ENCODE data around the gene RHOBTB3. TPM values are rescaled to one million over a fixed set of nuclear protein-coding genes. Genes with fewer than 3 reads are reported as not detected.

Gene RHOBTB3
- total and polyA plus RNA-seq, 5 donors, result 32.7 to 115 (median 102) TPM

GRCh38 chr5:95759005-95759404, 27.9 kb downstream of the RHOBTB3 start:
- intact Hi-C loops (cut with DNase I), result no loop called here
- peak; percentile 45 to 48 for ATAC-seq
- WGBS, result 90% methylated on average over 10 of the region's 10 CpGs
- Histone ChIP-seq H3K4me3 (ENCODE audit: low read length) (no peak overlapping the region), H3K4me1 (ENCODE audit: control insufficient read depth, insufficient read depth, low read length) (peaks cover 7% of the 10 kb centered on the region), H3K27me3 (ENCODE audit: control insufficient read depth, insufficient read depth) (no peaks in the 10 kb centered on the region), H3K27ac (ENCODE audit: low read length) (no peak overlapping the region), H3K9me3 (ENCODE audit: control insufficient read depth, low read length) (no peaks in the 10 kb centered on the region)
- no peak for DNase-seq

GRCh38 chr5:95759634-95760033, 28.5 kb downstream of the RHOBTB3 start:
- intact Hi-C loops (cut with DNase I), result no loop called here
- ATAC-seq (no peak), DNase-seq (no peak)
- Histone ChIP-seq H3K27ac (ENCODE audit: low read length) (no peak overlapping the region), H3K9me3 (ENCODE audit: control insufficient read depth, low read length) (no peaks in the 10 kb centered on the region), H3K4me1 (ENCODE audit: control insufficient read depth, insufficient read depth, low read length) (peaks cover 7% of the 10 kb centered on the region), H3K27me3 (ENCODE audit: control insufficient read depth, insufficient read depth) (no peaks in the 10 kb centered on the region), H3K4me3 (ENCODE audit: low read length) (no peak overlapping the region)
- WGBS, result 39% methylated on average over 2 of the region's 2 CpGs

- Histone ChIP-seq H3K4me3 (ENCODE audit: low read length) (no peak overlapping the region), H3K9me3 (ENCODE audit: control insufficient read depth, low read length) (no peaks in the 10 kb centered on the region), H3K27me3 (ENCODE audit: control insufficient read depth, insufficient read depth) (no peaks in the 10 kb centered on the region), H3K4me1 (ENCODE audit: control insufficient read depth, insufficient read depth, low read length) (peaks cover 7% of the 10 kb centered on the region), H3K27ac (ENCODE audit: low read length) (no peak overlapping the region)
- ATAC-seq, result peak in 1 of 2 donors; percentile 42
- 65% methylated on average over 3 of the region's 3 CpGs for WGBS
- intact Hi-C loops (cut with DNase I), result no loop called here
- DNase-seq, result no peak
These were observed 29.4 kb downstream of the RHOBTB3 start for GRCh38 chr5:95760273-95761191.

GRCh38 chr5:95761771-95762651, 30.9 kb downstream of the RHOBTB3 start:
- Histone ChIP-seq H3K27ac (ENCODE audit: low read length) (no peak overlapping the region), H3K27me3 (ENCODE audit: control insufficient read depth, insufficient read depth) (no peaks in the 10 kb centered on the region), H3K4me3 (ENCODE audit: low read length) (no peak overlapping the region), H3K4me1 (ENCODE audit: control insufficient read depth, insufficient read depth, low read length) (peaks cover 7% of the 10 kb centered on the region), H3K9me3 (ENCODE audit: control insufficient read depth, low read length) (no peaks in the 10 kb centered on the region)
- ATAC-seq, result no peak
- DNase-seq, result no peak
- intact Hi-C loops (cut with DNase I), result no loop called here
- WGBS, result 94% methylated on average over 1 of the region's 1 CpG

GRCh38 chr5:95762652-95763041, 31.5 kb downstream of the RHOBTB3 start:
- Histone ChIP-seq H3K9me3 (ENCODE audit: control insufficient read depth, low read length) (no peaks in the 10 kb centered on the region), H3K27ac (ENCODE audit: low read length) (no peak overlapping the region), H3K4me3 (ENCODE audit: low read length) (no peak overlapping the region), H3K4me1 (ENCODE audit: control insufficient read depth, insufficient read depth, low read length) (peaks cover 7% of the 10 kb centered on the region), H3K27me3 (ENCODE audit: control insufficient read depth, insufficient read depth) (no peaks in the 10 kb centered on the region)
- DNase-seq (no peak), ATAC-seq (no peak)
- 81% methylated on average over 5 of the region's 5 CpGs for WGBS
- intact Hi-C loops (cut with DNase I), result no loop called here

- DNase-seq (no peak), ATAC-seq (no peak)
- Histone ChIP-seq H3K4me1 (ENCODE audit: control insufficient read depth, insufficient read depth, low read length) (peaks cover 7% of the 10 kb centered on the region), H3K9me3 (ENCODE audit: control insufficient read depth, low read length) (no peaks in the 10 kb centered on the region), H3K27ac (ENCODE audit: low read length) (no peak overlapping the region), H3K4me3 (ENCODE audit: low read length) (no peak overlapping the region), H3K27me3 (ENCODE audit: control insufficient read depth, insufficient read depth) (no peaks in the 10 kb centered on the region)
- WGBS, result 92% methylated on average over 6 of the region's 6 CpGs
- intact Hi-C loops (cut with DNase I), result no loop called here
These were observed 32.8 kb downstream of the RHOBTB3 start for GRCh38 chr5:95763941-95764340.

- no peak overlapping the region for H3K27ac ChIP-seq (ENCODE audit: low read length)
- no peak for ATAC-seq
- no peaks in the 10 kb centered on the region for H3K9me3 ChIP-seq (ENCODE audit: control insufficient read depth, low read length)
- H3K27me3 ChIP-seq (ENCODE audit: control insufficient read depth, insufficient read depth), result no peaks in the 10 kb centered on the region
- intact Hi-C loops (cut with DNase I), result no loop called here
- peak in 1 of 3 donors; percentile 50 for DNase-seq
- peaks cover 4% of the 10 kb centered on the region for H3K4me1 ChIP-seq (ENCODE audit: control insufficient read depth, insufficient read depth, low read length)
- no peak overlapping the region for H3K4me3 ChIP-seq (ENCODE audit: low read length)
- 96% methylated on average over 9 of the region's 9 CpGs for WGBS
These were observed 37.6 kb downstream of the RHOBTB3 start for GRCh38 chr5:95768731-95769130.

- peak in 2 of 3 donors; percentile 65 for DNase-seq
- peak; percentile 79 to 84 for ATAC-seq
- peaks cover 4% of the 10 kb centered on the region for H3K4me1 ChIP-seq (ENCODE audit: control insufficient read depth, insufficient read depth, low read length)
- 48% methylated on average over 8 of the region's 8 CpGs for WGBS
- no peak overlapping the region for H3K27ac ChIP-seq (ENCODE audit: low read length)
- H3K9me3 ChIP-seq (ENCODE audit: control insufficient read depth, low read length), result no peaks in the 10 kb centered on the region
- H3K4me3 ChIP-seq (ENCODE audit: low read length), result no peak overlapping the region
- no peaks in the 10 kb centered on the region for H3K27me3 ChIP-seq (ENCODE audit: control insufficient read depth, insufficient read depth)
- intact Hi-C loops (cut with DNase I), result no loop called here
These were observed 39.9 kb downstream of the RHOBTB3 start for GRCh38 chr5:95770830-95771708.

GRCh38 chr5:95771892-95772291, 40.8 kb downstream of the RHOBTB3 start:
- Histone ChIP-seq H3K4me1 (ENCODE audit: control insufficient read depth, insufficient read depth, low read length) (peaks cover 4% of the 10 kb centered on the region), H3K27ac (ENCODE audit: low read length) (peak overlapping the region; percentile 17), H3K27me3 (ENCODE audit: control insufficient read depth, insufficient read depth) (no peaks in the 10 kb centered on the region), H3K4me3 (ENCODE audit: low read length) (no peak overlapping the region), H3K9me3 (ENCODE audit: control insufficient read depth, low read length) (no peaks in the 10 kb centered on the region)
- WGBS, result 95% methylated on average over 2 of the region's 2 CpGs
- ATAC-seq (peak in 1 of 2 donors; percentile 25), DNase-seq (no peak)
- intact Hi-C loops (cut with DNase I), result no loop called here

- peak in 1 of 2 donors; percentile 48 for ATAC-seq
- Histone ChIP-seq H3K9me3 (ENCODE audit: control insufficient read depth, low read length) (no peaks in the 10 kb centered on the region), H3K4me1 (ENCODE audit: control insufficient read depth, insufficient read depth, low read length) (peaks cover 6% of the 10 kb centered on the region), H3K4me3 (ENCODE audit: low read length) (no peak overlapping the region), H3K27ac (ENCODE audit: low read length) (peak overlapping the region; percentile 67), H3K27me3 (ENCODE audit: control insufficient read depth, insufficient read depth) (no peaks in the 10 kb centered on the region)
- intact Hi-C loops (cut with DNase I), result no loop called here
- 61% methylated on average over 3 of the region's 3 CpGs for WGBS
- DNase-seq, result no peak
These were observed 42.4 kb downstream of the RHOBTB3 start for GRCh38 chr5:95773335-95774059.
